IMR-90 (cell line): ENCODE results near the gene F12. TPM values are rescaled to one million over a fixed set of nuclear protein-coding genes. Genes with fewer than 3 reads are reported as not detected.

Experiments
- POLR2A ChIP-seq: IDR thresholded peaks from 2 replicates; pipeline ENCODE4 v1.6.1; 2012; ENCODE audit warnings: mild to moderate bottlenecking, low read depth, low read length
- polyA plus RNA-seq, 3 experiments: library from polyadenylated mRNA; depleted of rRNA; stranded (reverse); fragments of >200 nt; gene quantifications; 2 replicates each; pipeline ENCODE4 v1.2.3, GENCODE V29; 2012; ENCODE audit warnings: low replicate concordance in 1 of 3
- total RNA-seq: library from RNA; depleted of rRNA; stranded (reverse); fragments of >200 nt; gene quantifications from 2 replicates; pipeline ENCODE4 v1.2.3, GENCODE V29; 2012
- TF ChIP-seq, protein P1 (sequence below): fragments of 150-350 bp; IDR thresholded peaks from 2 replicates; pipeline ENCODE4 v1.6.1; 2016; ENCODE audit warnings: low read depth, mild to moderate bottlenecking, low read length, moderate library complexity, borderline replicate concordance

F12 gene
- total and polyA plus RNA-seq, 2 of the 4 experiments (the other 2 are of a cell fraction) = 0.36 to 1.2 TPM

DNA sequence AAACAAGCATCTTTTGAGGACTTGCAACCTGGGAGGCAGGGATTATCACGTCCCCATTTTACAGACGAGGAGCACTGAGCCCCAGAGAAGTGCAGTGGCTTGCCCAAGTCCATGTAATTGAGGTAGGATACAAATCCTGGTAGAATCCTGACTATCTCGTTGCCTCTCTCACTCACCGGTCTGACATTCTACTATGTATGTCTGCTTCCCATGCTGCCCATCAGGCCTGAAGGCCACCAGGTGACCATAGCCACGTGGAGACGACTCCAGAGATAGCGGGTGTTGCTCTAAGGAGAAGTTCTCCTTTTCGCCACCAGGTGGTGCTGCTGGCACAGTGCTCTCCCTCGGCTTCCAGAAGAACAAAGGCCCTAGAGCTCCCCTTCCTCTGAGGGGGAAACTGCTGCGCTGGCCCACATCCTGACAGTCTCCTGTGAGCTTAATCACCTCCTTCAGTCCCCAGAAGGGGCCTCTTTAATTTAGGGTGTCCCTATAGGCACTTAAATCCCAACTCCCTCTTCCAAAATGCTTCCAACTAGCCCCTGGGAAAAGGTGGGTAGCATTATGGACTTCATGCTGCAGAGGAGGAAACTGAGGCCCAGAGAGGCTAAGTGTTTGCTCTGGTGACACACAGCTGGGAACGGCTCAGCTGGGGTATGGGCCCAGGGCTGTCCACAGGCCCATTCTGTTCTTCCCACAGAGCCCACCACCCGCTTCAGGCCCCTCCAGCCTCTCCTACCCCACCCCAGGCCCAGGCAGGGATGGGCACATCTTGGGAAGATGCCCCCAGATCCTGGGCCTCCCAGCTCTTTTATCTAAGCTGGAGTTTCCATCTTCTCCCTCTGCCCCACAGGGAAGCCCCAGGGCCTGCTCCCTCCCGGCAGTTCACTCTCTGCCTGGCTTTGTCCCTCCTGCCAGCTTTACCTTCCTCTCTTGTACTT lies 18.7 kb downstream of the F12 start (continued):
- TF ChIP-seq, protein P1, sequence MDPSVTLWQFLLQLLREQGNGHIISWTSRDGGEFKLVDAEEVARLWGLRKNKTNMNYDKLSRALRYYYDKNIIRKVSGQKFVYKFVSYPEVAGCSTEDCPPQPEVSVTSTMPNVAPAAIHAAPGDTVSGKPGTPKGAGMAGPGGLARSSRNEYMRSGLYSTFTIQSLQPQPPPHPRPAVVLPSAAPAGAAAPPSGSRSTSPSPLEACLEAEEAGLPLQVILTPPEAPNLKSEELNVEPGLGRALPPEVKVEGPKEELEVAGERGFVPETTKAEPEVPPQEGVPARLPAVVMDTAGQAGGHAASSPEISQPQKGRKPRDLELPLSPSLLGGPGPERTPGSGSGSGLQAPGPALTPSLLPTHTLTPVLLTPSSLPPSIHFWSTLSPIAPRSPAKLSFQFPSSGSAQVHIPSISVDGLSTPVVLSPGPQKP = no peak
- no peak for TF ChIP-seq POLR2A
